HG03571 (cell line): ENCODE data around the gene CD48.
"Not testable (repeated sequence)": the region's sequence is repeated elsewhere in the genome, so short reads cannot be mapped to it uniquely, and the experiment has no call there.

Experiments
- ATAC-seq: cut with Tn5 transposase; IDR thresholded peaks from one replicate; pipeline ENCODE4 v1.9.1; 2021; ENCODE audit not compliant: unreplicated experiment

The CD48 gene

GRCh38 chr1:160742428-160743127 is 31.0 kb upstream of the CD48 start:
- no peak for ATAC-seq

- ATAC-seq = no peak
Measured at GRCh38 chr1:160741612-160742348, 30.2 kb upstream of the CD48 start.

GRCh38 chr1:160741092-160741501 is 29.5 kb upstream of the CD48 start:
- ATAC-seq = no peak

GRCh38 chr1:160740133-160740688 is 28.6 kb upstream of the CD48 start:
- no peak for ATAC-seq

GRCh38 chr1:160739098-160739511 is 27.5 kb upstream of the CD48 start, which contains the start of gene SLAMF7:
Gene SLAMF7 (plus strand): TSS chr1:160739247. CDS start chr1:160739302, 55 bp downstream.
- ATAC-seq = peak; percentile 52

GRCh38 chr1:160738271-160738670 is 26.6 kb upstream of the CD48 start:
- no peak for ATAC-seq

GRCh38 chr1:160734301-160734700 is 22.7 kb upstream of the CD48 start:
- no peak for ATAC-seq

GRCh38 chr1:160733898-160734297 is 22.3 kb upstream of the CD48 start:
- no peak for ATAC-seq

- ATAC-seq = no peak
Measured at GRCh38 chr1:160731990-160732389, 20.4 kb upstream of the CD48 start.

- ATAC-seq = not testable (repeated sequence)
Measured at GRCh38 chr1:160731564-160731963, 19.9 kb upstream of the CD48 start.

GRCh38 chr1:160727316-160727640 is 15.7 kb upstream of the CD48 start:
- no peak for ATAC-seq

GRCh38 chr1:160726498-160727315 is 15.1 kb upstream of the CD48 start:
- ATAC-seq = peak; percentile 50

GRCh38 chr1:160726114-160726497 is 14.5 kb upstream of the CD48 start:
- no peak for ATAC-seq

GRCh38 chr1:160724465-160725242 is 13.0 kb upstream of the CD48 start:
- ATAC-seq = no peak

- ATAC-seq = no peak
Measured at GRCh38 chr1:160723332-160723731, 11.7 kb upstream of the CD48 start.

- no peak for ATAC-seq
Measured at GRCh38 chr1:160722726-160723125, 11.1 kb upstream of the CD48 start.

GRCh38 chr1:160721473-160721872 is 9.9 kb upstream of the CD48 start:
- no peak for ATAC-seq

GRCh38 chr1:160720356-160721085 is 8.9 kb upstream of the CD48 start:
- no peak for ATAC-seq

- ATAC-seq = no peak
Measured at GRCh38 chr1:160718210-160718609, 6.6 kb upstream of the CD48 start.

- ATAC-seq = no peak
Measured at GRCh38 chr1:160717306-160717705, 5.7 kb upstream of the CD48 start.
